Measurements from ENCODE around the gene ZSCAN12. TPM values are rescaled to one million over a fixed set of nuclear protein-coding genes. Genes with fewer than 3 reads are reported as not detected.
"Not testable (repeated sequence)": the region's sequence is repeated elsewhere in the genome, so short reads cannot be mapped to it uniquely, and the experiment has no call there.

The ZSCAN12 gene
- 11.8 TPM for total RNA-seq

GRCh38 chr6:28399350-28400121 is at the start of gene ZSCAN12:
TSS of gene ZSCAN12 (minus strand) at chr6:28399747. CDS start at chr6:28398405, 1,342 bp downstream.
- DNase-seq = peak; percentile 92

GRCh38 chr6:28449056-28449455 is 49.5 kb upstream of the ZSCAN12 start:
- no peak for DNase-seq

- DNase-seq = not testable (repeated sequence)
These were observed 48.0 kb upstream of the ZSCAN12 start for GRCh38 chr6:28447512-28447906.

- DNase-seq = peak; percentile 38
These were observed 47.4 kb upstream of the ZSCAN12 start for GRCh38 chr6:28446818-28447511.

GRCh38 chr6:28444759-28445158 is 45.2 kb upstream of the ZSCAN12 start:
- not testable (repeated sequence) for DNase-seq

- peak; percentile 93 for DNase-seq
These were observed 43.7 kb upstream of the ZSCAN12 start, which contains the start of gene ZSCAN23 for GRCh38 chr6:28443112-28443773. TSS of gene ZSCAN23 (minus strand) at chr6:28443491. CDS start at chr6:28436266, 7,225 bp downstream.

- no peak for DNase-seq
These were observed 43.0 kb upstream of the ZSCAN12 start for GRCh38 chr6:28442586-28442985.

GRCh38 chr6:28436404-28436803 is 36.9 kb upstream of the ZSCAN12 start:
- DNase-seq = no peak

GRCh38 chr6:28433119-28433518 is 33.6 kb upstream of the ZSCAN12 start:
- DNase-seq = no peak

- DNase-seq = no peak
These were observed 30.2 kb upstream of the ZSCAN12 start for GRCh38 chr6:28429781-28430180.

GRCh38 chr6:28425944-28426541 is 26.5 kb upstream of the ZSCAN12 start:
- no peak for DNase-seq

GRCh38 chr6:28424163-28424562 is 24.6 kb upstream of the ZSCAN12 start:
- no peak for DNase-seq

GRCh38 chr6:28423546-28423945 is 24.0 kb upstream of the ZSCAN12 start:
- DNase-seq = no peak

GRCh38 chr6:28413681-28414080 is 14.1 kb upstream of the ZSCAN12 start:
- DNase-seq = no peak

- DNase-seq = no peak
These were observed 11.2 kb upstream of the ZSCAN12 start for GRCh38 chr6:28410767-28411166.

GRCh38 chr6:28408076-28408802 is 8.7 kb upstream of the ZSCAN12 start:
- no peak for DNase-seq

- no peak for DNase-seq
These were observed 7.9 kb upstream of the ZSCAN12 start for GRCh38 chr6:28407401-28407800.

- not testable (repeated sequence) for DNase-seq
These were observed 4.4 kb upstream of the ZSCAN12 start for GRCh38 chr6:28403923-28404322.

- no peak for DNase-seq
These were observed 2.6 kb upstream of the ZSCAN12 start for GRCh38 chr6:28402197-28402596.

GRCh38 chr6:28401172-28401571 is 1.6 kb upstream of the ZSCAN12 start:
- no peak for DNase-seq

- no peak for DNase-seq
These were observed 540 bp upstream of the ZSCAN12 start for GRCh38 chr6:28400122-28400451.

GRCh38 chr6:28395918-28396317 is 3.6 kb downstream of the ZSCAN12 start:
- no peak for DNase-seq

Measured in tongue (tissue), 2 donors.